Measurements from ENCODE around the gene KAZALD1. TPM values are rescaled to one million over a fixed set of nuclear protein-coding genes. Genes with fewer than 3 reads are reported as not detected.

KAZALD1 gene
- total and polyA plus RNA-seq, 2 donors (not counting 1 experiment from before 2014, with no cell fraction given): 0.34 to 0.37 TPM

- no peak for TF ChIP-seq CTCF (IDR thresholded peaks at IDR 0.05)
- ChIA-PET CTCF (interaction anchor here (0.8 to 7.0 kb wide), 11 partner anchors 9 to 126 kb away, joined by 3 to 70 read pairs (median 21); partner anchors contain the start of genes LZTS2, MRPL43, PDZD7 and SFXN3), POLR2A (interaction anchor here (1.8 kb wide), 1 partner anchor 18 kb away, joined by 9 read pairs; the partner anchor contains the start of gene LZTS2)
- no peaks in the 10 kb centered on the region for H4K20me1 ChIP-seq (ENCODE audit: control insufficient read depth, insufficient read depth, low read length, poor library complexity, severe bottlenecking)
- Mint-ChIP-seq H3K4me1 (peaks cover 26% of the 10 kb centered on the region), H3K4me3 (no peak overlapping the region), H3K9me3 (ENCODE audit: insufficient read depth) (no peaks in the 10 kb centered on the region), H3K27ac (no peak overlapping the region), H3K27me3 (peaks cover 38% of the 10 kb centered on the region)
- no peak overlapping the region for H3K9ac ChIP-seq (ENCODE audit: low read length)
- H3K9me3 ChIP-seq (ENCODE audit: control extremely low read depth in 1 of 3, control insufficient read depth in 2 of 3, insufficient read depth in 1 of 3, low read length in 2 of 3): no peaks in the 10 kb centered on the region
- H3K4me3 ChIP-seq (ENCODE audit: control extremely low read depth in 1 of 5, extremely low read depth in 1 of 5, insufficient read depth in 1 of 5, low read depth in 2 of 5, low read length in 4 of 5): no peak overlapping the region
- no peak overlapping the region for H2AFZ ChIP-seq (ENCODE audit: insufficient read depth, low read depth, low read length, poor library complexity, severe bottlenecking)
- DNase-seq (no peak), ATAC-seq (ENCODE audit: low read depth) (no peak)
- peaks cover 24 to 30% of the 10 kb centered on the region in 2 donors for H3K4me1 ChIP-seq (ENCODE audit: control insufficient read depth in 2 of 2, insufficient read depth in 2 of 2, low read length in 2 of 2)
- H3K27ac ChIP-seq (ENCODE audit: low read length in 2 of 2): no peak overlapping the region
- intact Hi-C loops (cut with micrococcal nuclease): no loop called here
- 82% methylated on average over 3 of the region's 5 CpGs for WGBS (ENCODE audit: insufficient coverage)
- H3K27me3 ChIP-seq (replicated peaks in 1 of 4; ENCODE audit: control extremely low read depth in 1 of 4, control insufficient read depth in 3 of 4, insufficient read depth in 4 of 4, low read length in 3 of 4): peaks cover 0 to 46% (median 24%) of the 10 kb centered on the region in 4 experiments
- H3K4me2 ChIP-seq (replicated peaks; ENCODE audit: low read depth, low read length, poor library complexity, severe bottlenecking): no peak overlapping the region
- H3K79me2 ChIP-seq (ENCODE audit: control insufficient read depth, insufficient read depth, low read length): no peaks in the 10 kb centered on the region
- H3K36me3 ChIP-seq (replicated peaks in 1 of 2; ENCODE audit: control extremely low read depth in 1 of 2, control insufficient read depth in 1 of 2, extremely low read depth in 1 of 2, insufficient read depth in 2 of 2, low read length in 1 of 2): no peaks in the 10 kb centered on the region
These were observed 45.0 kb upstream of the KAZALD1 start for GRCh38 chr10:101016814-101017213.

- Mint-ChIP-seq H3K9me3 (ENCODE audit: insufficient read depth) (no peaks in the 10 kb centered on the region), H3K4me1 (peaks cover 20% of the 10 kb centered on the region), H3K27ac (no peak overlapping the region), H3K4me3 (peak overlapping the region; percentile 38), H3K27me3 (peaks cover 38% of the 10 kb centered on the region)
- Histone ChIP-seq H3K4me1 (ENCODE audit: control insufficient read depth in 2 of 2, insufficient read depth in 2 of 2, low read length in 2 of 2) (peaks cover 19 to 24% of the 10 kb centered on the region in 2 donors), H3K4me3 (ENCODE audit: control extremely low read depth in 1 of 5, extremely low read depth in 1 of 5, insufficient read depth in 1 of 5, low read depth in 2 of 5, low read length in 4 of 5) (peak overlapping the region in 2 of 5 experiments; percentile 5 to 23), H3K79me2 (ENCODE audit: control insufficient read depth, insufficient read depth, low read length) (no peaks in the 10 kb centered on the region), H2AFZ (ENCODE audit: insufficient read depth, low read depth, low read length, poor library complexity, severe bottlenecking) (peak overlapping the region; percentile 32), H3K27me3 (replicated peaks in 1 of 4; ENCODE audit: control extremely low read depth in 1 of 4, control insufficient read depth in 3 of 4, insufficient read depth in 4 of 4, low read length in 3 of 4) (peaks cover 0 to 46% (median 24%) of the 10 kb centered on the region in 4 experiments), H3K9me3 (ENCODE audit: control extremely low read depth in 1 of 3, control insufficient read depth in 2 of 3, insufficient read depth in 1 of 3, low read length in 2 of 3) (no peaks in the 10 kb centered on the region), H3K27ac (ENCODE audit: low read length in 2 of 2) (no peak overlapping the region), H3K4me2 (replicated peaks; ENCODE audit: low read depth, low read length, poor library complexity, severe bottlenecking) (peak overlapping the region; percentile 65), H4K20me1 (ENCODE audit: control insufficient read depth, insufficient read depth, low read length, poor library complexity, severe bottlenecking) (no peaks in the 10 kb centered on the region), H3K9ac (ENCODE audit: low read length) (peak overlapping the region; percentile 3), H3K36me3 (replicated peaks in 1 of 2; ENCODE audit: control extremely low read depth in 1 of 2, control insufficient read depth in 1 of 2, extremely low read depth in 1 of 2, insufficient read depth in 2 of 2, low read length in 1 of 2) (no peaks in the 10 kb centered on the region)
- ATAC-seq (ENCODE audit: low read depth) (peak; percentile 16), DNase-seq (peak; percentile 61)
- ChIA-PET CTCF (interaction anchor here (1.0 to 7.0 kb wide), 11 partner anchors 12 to 124 kb away, joined by 3 to 57 read pairs (median 5); partner anchors contain the start of genes LZTS2, PDZD7 and SFXN3), POLR2A (interaction anchor here (0.6 to 1.8 kb wide), 3 partner anchors 13 to 26 kb away, joined by 4 to 9 read pairs (median 7); partner anchors contain the start of genes LZTS2, PDZD7 and SFXN3)
- 6% methylated on average over 6 of the region's 20 CpGs for WGBS (ENCODE audit: insufficient coverage)
- no peak for TF ChIP-seq EZH2 (IDR thresholded peaks at IDR 0.05; ENCODE audit: borderline replicate concordance, insufficient read depth, low read depth, low read length, poor library complexity, severe bottlenecking)
- TF ChIP-seq CTCF (IDR thresholded peaks at IDR 0.05): no peak
- intact Hi-C loops (cut with micrococcal nuclease): no loop called here
These were observed 43.6 kb upstream of the KAZALD1 start for GRCh38 chr10:101018118-101018599.

Measured in B cell (primary cell).